Gastrocnemius medialis (tissue), 4 donors: ENCODE results near the gene ACSS2. TPM values are rescaled to one million over a fixed set of nuclear protein-coding genes. Genes with fewer than 3 reads are reported as not detected.

Experiments
- ATAC-seq, 2 donors: fragments of 150-250 bp; one replicate each; pipeline ENCODE4 v1.9.1; 2016
- DNase-seq, 2 donors: peaks; one replicate each; pipeline ENCODE4 v3.0.0-alpha.2; 2019
- H3K27ac ChIP-seq, 4 donors: fragments of 200-600 bp; sonication (generic); 1 replicate in 1 of 4; 2 replicates in 3 of 4; pipeline ENCODE4 v1.5.1; 2016 to 2018; ENCODE audit warnings: mild to moderate bottlenecking in 2 of 4, moderate library complexity in 1 of 4
- H3K27me3 ChIP-seq, 3 donors: fragments of 200-600 bp; sonication (generic) in 2 of 3; 1 replicate in 1 of 3; 2 replicates in 2 of 3; pipeline versions ENCODE4 v1.5.1 to v1.6.0; 2016 to 2019; ENCODE audit warnings: mild to moderate bottlenecking in 1 of 3, moderate library complexity in 1 of 3
- H3K36me3 ChIP-seq, 2 donors: fragments of 200-600 bp; sonication (generic) in 1 of 2; one replicate each; pipeline ENCODE4 v1.5.1; 2017 to 2018
- H3K4me1 ChIP-seq, 2 donors: fragments of 200-600 bp; sonication (generic) in 1 of 2; one replicate each; pipeline ENCODE4 v1.5.1; 2016 to 2017; ENCODE audit warnings: mild to moderate bottlenecking in 2 of 2
- H3K4me3 ChIP-seq, 4 donors: fragments of 200-600 bp; sonication (generic) in 3 of 4; 1 replicate in 1 of 4; 2 replicates in 3 of 4; pipeline ENCODE4 v1.5.1; 2016 to 2019; ENCODE audit warnings: mild to moderate bottlenecking in 2 of 4
- H3K9me3 ChIP-seq, 3 donors: fragments of 200-600 bp; sonication (generic) in 2 of 3; 1 replicate in 1 of 3; 2 replicates in 2 of 3; pipeline ENCODE4 v1.5.1; 2016 to 2019
- CTCF ChIP-seq, 5 experiments: fragments of 450-650 bp in 3 of 5; fragments of 200-600 bp in 2 of 5; sonication (generic) in 2 of 5; IDR thresholded peaks in 4 of 5; conservative IDR thresholded peaks in 1 of 5; 1 replicate in 4 of 5; 2 replicates in 1 of 5; pipeline ENCODE4 v1.5.1; 2016 to 2019; ENCODE audit warnings: antibody characterized with exemption in 5 of 5, mild to moderate bottlenecking in 3 of 5, moderate library complexity in 3 of 5
- POLR2A ChIP-seq, 2 donors: fragments of 450-650 bp; IDR thresholded peaks; one replicate each; pipeline ENCODE4 v1.6.1; 2017; ENCODE audit warnings: antibody characterized with exemption in 2 of 2, mild to moderate bottlenecking in 2 of 2, moderate library complexity in 2 of 2
- in situ Hi-C, 4 donors: fragments of 200-750 bp; cut with MboI; loops; one replicate each; pipeline versions ENCODE4 v1.15.0 to v1.8.0; 2017; ENCODE audit warnings: low sequenced_read_pairs in 4 of 4
- intact Hi-C: fragments of 100-400 bp; cut with DNase I; formaldehyde crosslinking; loops from one replicate; pipeline ENCODE4 v1.15.1; 2023; ENCODE audit warnings: low total_unique reads
- total RNA-seq, 4 donors: library from RNA; depleted of rRNA; stranded (reverse); fragments of >200 nt; gene quantifications; one replicate each; pipeline versions ENCODE4 v1.1.0 to v1.2.3, GENCODE V29; 2016

The ACSS2 gene
- total RNA-seq, 4 donors from 2014 or later, result 70.5 to 94.7 (median 88.1) TPM

- Histone ChIP-seq H3K4me3 (no peak overlapping the region), H3K27ac (no peak overlapping the region), H3K36me3 (no peaks in the 10 kb centered on the region), H3K4me1 (peaks cover 20 to 24% of the 10 kb centered on the region in 2 donors), H3K27me3 (no peaks in the 10 kb centered on the region), H3K9me3 (no peaks in the 10 kb centered on the region)
- intact Hi-C loops (no loop called here), in situ Hi-C loops (no loop called here)
- no peak for ATAC-seq
- no peak for DNase-seq
- TF ChIP-seq POLR2A (IDR thresholded peaks at IDR 0.05), result no peak
- no peak for TF ChIP-seq CTCF (IDR thresholded peaks at IDR 0.05 in 4 of 5, conservative IDR thresholded peaks at IDR 0.05 in 1 of 5)
These were observed 97.8 kb downstream of the ACSS2 start for GRCh38 chr20:34974246-34974645.

DNA sequence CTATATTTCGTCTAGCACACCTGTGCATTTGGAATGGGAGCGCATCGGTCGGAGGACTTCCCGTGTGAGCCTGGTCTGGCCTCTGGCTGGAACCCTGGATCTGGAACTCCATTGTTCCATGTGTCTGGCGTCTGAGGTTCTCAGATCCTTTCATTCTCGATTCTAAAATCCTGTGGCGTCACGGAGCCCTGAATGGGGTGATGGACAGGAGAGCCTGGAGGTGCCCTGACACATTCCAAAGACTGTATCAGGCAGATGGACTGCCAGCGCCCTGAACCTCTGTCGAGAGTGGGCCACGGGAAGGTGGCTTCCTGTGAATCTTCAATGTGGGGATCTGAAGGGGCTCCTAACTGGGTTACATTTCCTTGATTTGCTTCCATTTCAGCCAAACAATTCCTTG is 99.9 kb downstream of the ACSS2 start:
- intact Hi-C loops (no loop called here), in situ Hi-C loops (no loop called here)
- DNase-seq (no peak), ATAC-seq (no peak)
- no peaks in the 10 kb centered on the region for H3K9me3 ChIP-seq
- H3K36me3 ChIP-seq, result no peaks in the 10 kb centered on the region
- H3K27me3 ChIP-seq, result no peaks in the 10 kb centered on the region
- TF ChIP-seq POLR2A (IDR thresholded peaks at IDR 0.05) (no peak), CTCF (IDR thresholded peaks at IDR 0.05 in 4 of 5, conservative IDR thresholded peaks at IDR 0.05 in 1 of 5) (no peak)
- H3K4me3 ChIP-seq, result no peak overlapping the region
- H3K27ac ChIP-seq, result peak overlapping the region; percentile 89 to 99 (median 94)
- H3K4me1 ChIP-seq, result peaks cover 18 to 19% of the 10 kb centered on the region in 2 donors

Other genes with a start within 250 kb of the ACSS2 start
- gene PIGU, start 199.5 kb upstream of the ACSS2 start, total RNA-seq, result 10 to 100 TPM; 12.8 to 14.1 (median 13.7) TPM
- gene TP53INP2, start 172.3 kb upstream of the ACSS2 start, total RNA-seq, result 10 to 100 TPM in 2 of 4 donors, 1 to 10 TPM in 2; 2.9 to 26.7 (median 11.1) TPM
- 10 to 100 TPM; 10.9 to 12.7 (median 11.6) TPM for gene NCOA6, start 51.0 kb upstream of the ACSS2 start, total RNA-seq
- 10 to 100 TPM; 11.4 to 54.2 (median 15.4) TPM for gene GGT7, start 3.8 kb upstream of the ACSS2 start, total RNA-seq
- gene GSS, start 79.2 kb downstream of the ACSS2 start, total RNA-seq, result 10 to 100 TPM; 14.1 to 33.0 (median 23.8) TPM
- 1 to 10 TPM; 1.6 to 8.5 (median 3.3) TPM for gene MYH7B, start 79.3 kb downstream of the ACSS2 start, total RNA-seq
- gene TRPC4AP, start 216.2 kb downstream of the ACSS2 start, total RNA-seq, result 10 to 100 TPM; 58.4 to 67.4 (median 63.5) TPM